Mammary epithelial cell (primary cell): ENCODE measurements around the gene TMEM270.

Source experiments
- CTCF ChIP-seq, 2 donors: IDR thresholded peaks in 1 of 2; conservative IDR thresholded peaks in 1 of 2; 2 replicates each; pipeline ENCODE4 v1.5.1; 2011 to 2012; ENCODE audit warnings: inconsistent platforms in 2 of 2, low read length in 2 of 2, mild to moderate bottlenecking in 2 of 2, control low read depth in 1 of 2, low read depth in 1 of 2; ENCODE audit not compliant: insufficient read depth in 1 of 2; ENCODE audit errors: extremely low read depth in 1 of 2
- EZH2 ChIP-seq: IDR thresholded peaks from 2 replicates; pipeline ENCODE4 v1.6.1; 2012; ENCODE audit warnings: low read length, inconsistent platforms, borderline replicate concordance

GRCh38 chr7:73844848-73845460, 16.0 kb upstream of the TMEM270 start:
- TF ChIP-seq CTCF (conservative IDR thresholded peaks at IDR 0.05 in 1 of 2, IDR thresholded peaks at IDR 0.05 in 1 of 2; ENCODE audit: extremely low read depth in 1 of 2, insufficient read depth in 1 of 2, low read depth in 1 of 2, low read length in 2 of 2) = no peak
- TF ChIP-seq EZH2 = no peak
